Omental fat pad (tissue), 4 donors: ENCODE results near the gene TMEM59L. TPM values are rescaled to one million over a fixed set of nuclear protein-coding genes. Genes with fewer than 3 reads are reported as not detected.
A peak's percentile ranks its signal among the peaks of the same experiment; 100 is the strongest.

ENCODE experiments used
- ATAC-seq: fragments of 150-250 bp; one replicate; pipeline ENCODE4 v1.9.1; 2016; ENCODE audit warnings: mild to moderate bottlenecking, moderate library complexity; ENCODE audit not compliant: low FRiP score
- DNase-seq: peaks from one replicate; pipeline ENCODE4 v3.0.0-alpha.2; 2019; ENCODE audit warnings: low spot score
- total RNA-seq, 4 donors: library from RNA; depleted of rRNA; stranded (reverse); fragments of >200 nt; gene quantifications; one replicate each; pipeline ENCODE4 v1.1.0, GENCODE V29; 2016
- TF ChIP-seq, protein P1 (sequence below), 3 donors: fragments of 450-650 bp; IDR thresholded peaks; one replicate each; pipeline ENCODE4 v1.5.1; 2016 to 2017; ENCODE audit warnings: antibody characterized with exemption in 3 of 3, mild to moderate bottlenecking in 3 of 3, moderate library complexity in 2 of 3

TMEM59L gene
- total RNA-seq, 4 donors from 2014 or later = 0.28 to 0.79 TPM; not detected in 2

DNA sequence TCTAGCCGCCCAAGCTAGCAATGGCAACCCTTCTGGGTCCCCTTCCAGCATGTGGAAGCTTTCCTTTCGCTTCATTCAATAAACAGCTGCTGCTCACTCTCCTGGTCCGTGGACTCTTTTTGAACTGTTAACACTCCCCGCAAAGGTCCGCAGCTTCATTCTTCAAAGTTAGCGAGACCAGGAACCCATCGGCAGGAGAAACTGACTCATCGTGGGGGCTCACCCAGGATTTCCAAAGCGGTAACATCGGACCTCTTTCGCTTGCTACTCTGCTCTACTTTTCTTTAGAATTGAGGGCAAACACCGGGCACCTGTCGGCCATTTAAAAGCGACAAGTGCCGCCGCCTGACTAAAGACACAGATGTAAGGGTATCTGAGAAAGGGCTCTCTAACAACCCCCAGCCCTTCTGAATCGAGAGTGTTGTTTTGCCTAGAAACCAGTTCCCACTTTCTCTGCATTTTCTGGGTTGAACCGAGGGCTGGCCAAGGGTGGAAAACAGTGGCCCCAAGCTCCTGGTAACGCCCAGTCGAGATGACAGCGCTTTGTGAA is 35.2 kb upstream of the TMEM59L start:
- no peak for DNase-seq
- TF ChIP-seq, protein P1, sequence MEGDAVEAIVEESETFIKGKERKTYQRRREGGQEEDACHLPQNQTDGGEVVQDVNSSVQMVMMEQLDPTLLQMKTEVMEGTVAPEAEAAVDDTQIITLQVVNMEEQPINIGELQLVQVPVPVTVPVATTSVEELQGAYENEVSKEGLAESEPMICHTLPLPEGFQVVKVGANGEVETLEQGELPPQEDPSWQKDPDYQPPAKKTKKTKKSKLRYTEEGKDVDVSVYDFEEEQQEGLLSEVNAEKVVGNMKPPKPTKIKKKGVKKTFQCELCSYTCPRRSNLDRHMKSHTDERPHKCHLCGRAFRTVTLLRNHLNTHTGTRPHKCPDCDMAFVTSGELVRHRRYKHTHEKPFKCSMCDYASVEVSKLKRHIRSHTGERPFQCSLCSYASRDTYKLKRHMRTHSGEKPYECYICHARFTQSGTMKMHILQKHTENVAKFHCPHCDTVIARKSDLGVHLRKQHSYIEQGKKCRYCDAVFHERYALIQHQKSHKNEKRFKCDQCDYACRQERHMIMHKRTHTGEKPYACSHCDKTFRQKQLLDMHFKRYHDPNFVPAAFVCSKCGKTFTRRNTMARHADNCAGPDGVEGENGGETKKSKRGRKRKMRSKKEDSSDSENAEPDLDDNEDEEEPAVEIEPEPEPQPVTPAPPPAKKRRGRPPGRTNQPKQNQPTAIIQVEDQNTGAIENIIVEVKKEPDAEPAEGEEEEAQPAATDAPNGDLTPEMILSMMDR (IDR thresholded peaks at IDR 0.05) = no peak
- no peak for ATAC-seq

DNA sequence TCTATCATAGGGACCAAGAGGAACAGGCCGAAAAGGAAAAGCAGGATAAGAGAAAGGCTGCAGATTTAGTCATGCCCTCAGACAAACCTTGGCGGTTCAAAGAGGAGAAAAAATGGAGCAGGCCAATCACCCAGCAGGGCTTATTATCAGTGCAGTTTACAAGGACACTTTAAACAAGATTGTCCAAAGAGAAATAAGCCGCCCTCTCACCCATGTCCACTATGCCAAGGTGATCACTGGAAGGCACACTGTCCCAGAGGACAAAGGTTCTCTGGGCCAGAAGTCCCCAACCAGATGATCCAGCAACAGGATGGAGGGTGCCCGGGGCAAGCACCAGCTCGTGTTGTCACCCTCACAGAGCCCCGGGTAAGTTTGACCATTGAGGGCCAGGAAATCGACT is 32.4 kb upstream of the TMEM59L start:
- DNase-seq = no peak
- no peak for ATAC-seq
- TF ChIP-seq, protein P1 (IDR thresholded peaks at IDR 0.05) = no peak

DNA sequence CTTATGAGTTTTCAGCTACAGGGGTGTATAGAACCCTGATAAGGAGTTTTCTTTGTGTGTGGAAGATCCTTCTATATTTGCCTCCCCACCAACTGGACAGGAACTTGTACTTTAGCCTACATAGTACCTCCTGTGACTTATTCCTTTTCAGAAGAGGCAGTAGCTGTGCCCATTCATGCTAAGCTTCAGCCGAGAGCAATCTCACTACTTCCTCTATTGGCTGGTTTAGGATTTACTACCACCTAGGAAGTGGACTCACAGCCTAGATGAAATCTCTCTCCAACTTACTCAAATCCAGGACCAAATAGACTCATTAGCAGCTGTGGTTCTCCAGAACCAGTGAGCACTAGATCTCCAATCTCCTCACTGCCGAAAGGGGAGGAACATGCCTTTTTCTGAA is 26.4 kb upstream of the TMEM59L start:
- DNase-seq (no peak), ATAC-seq (no peak)
- TF ChIP-seq, protein P1 (IDR thresholded peaks at IDR 0.05) = no peak

DNA sequence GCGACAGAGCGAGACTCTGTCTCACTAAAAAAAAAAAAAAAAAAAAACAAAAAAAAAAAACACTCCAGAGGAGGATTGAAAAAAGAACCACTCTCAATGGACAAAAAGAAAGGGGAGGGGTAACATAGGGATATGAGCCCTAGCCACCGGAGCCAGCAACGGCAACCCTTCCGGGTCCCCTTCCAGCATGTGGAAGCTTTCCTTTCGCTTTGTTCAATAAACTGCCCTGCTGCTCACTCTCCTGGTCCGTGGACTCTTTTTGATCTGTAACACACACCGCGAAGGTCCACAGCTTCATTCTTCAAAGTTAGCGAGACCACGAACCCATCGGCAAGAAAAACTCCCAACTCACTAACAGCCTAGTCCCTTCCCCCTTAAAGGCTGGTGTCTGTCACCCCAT is 25.1 kb upstream of the TMEM59L start:
- DNase-seq (no peak), ATAC-seq (no peak)
- TF ChIP-seq, protein P1 (IDR thresholded peaks at IDR 0.05) = no peak

DNA sequence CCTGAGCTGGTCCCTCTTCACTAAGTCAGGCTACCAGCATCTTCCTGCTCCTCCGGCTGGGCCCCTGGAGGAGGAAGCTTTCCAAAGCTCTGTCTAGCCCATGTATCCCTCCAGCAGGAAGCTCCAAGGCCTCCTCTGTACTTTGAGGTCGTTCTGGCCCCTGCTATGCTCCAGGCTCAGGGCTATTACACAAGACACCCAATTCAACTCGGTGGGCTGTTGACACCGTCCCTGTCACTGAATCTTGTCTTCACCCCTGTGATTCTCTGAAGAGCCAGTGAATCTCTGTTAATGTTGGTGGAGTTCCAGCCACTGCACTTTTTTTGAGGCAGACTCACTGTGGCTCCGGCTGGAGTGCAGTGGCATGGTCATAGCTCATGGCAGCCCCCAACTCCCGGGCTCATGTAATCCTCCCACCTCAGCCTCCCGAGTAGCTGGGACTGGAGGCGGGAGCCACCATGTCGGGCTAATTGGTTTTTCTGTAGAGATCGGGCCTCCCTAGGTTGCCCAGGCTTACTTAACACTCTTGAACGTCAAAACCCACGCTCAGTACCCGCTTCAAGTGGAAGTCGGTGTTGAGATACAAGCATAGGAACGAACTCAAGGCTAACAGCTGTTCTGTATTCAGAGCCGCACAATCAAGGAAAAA is 24.6 kb upstream of the TMEM59L start:
- DNase-seq (no peak), ATAC-seq (peak; percentile 10)
- TF ChIP-seq, protein P1 (IDR thresholded peaks at IDR 0.05) = no peak

DNA sequence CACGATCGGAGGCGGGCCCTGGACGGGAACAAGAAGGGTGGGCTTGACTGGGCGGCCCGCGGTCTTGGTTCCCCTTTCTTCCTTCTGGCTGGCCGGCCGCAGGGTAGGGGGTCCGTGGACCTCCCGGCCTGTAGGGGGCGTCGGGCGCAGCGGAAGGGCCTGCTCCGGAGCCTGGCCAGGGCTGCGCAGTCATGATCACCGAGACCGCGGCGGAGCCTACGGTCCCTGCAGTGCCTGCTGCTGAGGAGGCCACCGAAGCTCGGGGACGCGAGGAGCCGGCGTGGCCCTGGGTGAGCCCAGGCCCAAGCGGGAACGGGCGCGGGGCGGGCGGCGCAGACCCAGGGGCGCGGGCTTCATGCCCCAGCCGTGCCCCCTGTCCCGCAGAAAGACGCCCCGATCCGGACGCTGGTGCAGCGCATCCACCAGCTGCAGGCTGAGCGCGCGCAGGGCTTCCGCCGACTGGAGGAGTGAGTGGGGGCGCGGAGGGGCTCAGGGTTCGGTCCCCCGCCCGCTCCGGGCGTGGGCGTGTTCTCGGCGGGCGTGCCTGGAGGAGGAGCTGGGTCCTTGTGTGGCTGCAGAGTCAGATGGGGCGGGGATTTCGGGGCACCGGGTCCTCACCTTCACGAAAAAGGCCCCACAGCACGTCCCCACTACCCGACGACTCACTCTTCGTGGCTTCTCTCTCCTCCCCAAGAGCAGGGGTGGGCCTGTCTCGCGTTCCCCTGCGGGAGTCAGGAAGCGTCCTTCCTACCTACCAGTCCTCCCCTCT is 23.9 kb upstream of the TMEM59L start, which contains the start of gene REX1BD:
TSS of gene REX1BD (plus strand) at position 188 of the 769 bp plus-strand sequence. CDS start at position 192, 4 bp downstream.
- peak; percentile 85 for ATAC-seq
- DNase-seq = no peak
- TF ChIP-seq, protein P1 (IDR thresholded peaks at IDR 0.05) = peak in 1 of 3 donors; percentile 67
